ENCODE data around the gene ZNF219. TPM values are rescaled to one million over a fixed set of nuclear protein-coding genes. Genes with fewer than 3 reads are reported as not detected.
"Not testable (repeated sequence)": the region's sequence is repeated elsewhere in the genome, so short reads cannot be mapped to it uniquely, and the experiment has no call there.

The ZNF219 gene
- total RNA-seq, 2 donors from 2014 or later: 43.4 to 59.6 TPM

- TF ChIP-seq, protein P1, sequence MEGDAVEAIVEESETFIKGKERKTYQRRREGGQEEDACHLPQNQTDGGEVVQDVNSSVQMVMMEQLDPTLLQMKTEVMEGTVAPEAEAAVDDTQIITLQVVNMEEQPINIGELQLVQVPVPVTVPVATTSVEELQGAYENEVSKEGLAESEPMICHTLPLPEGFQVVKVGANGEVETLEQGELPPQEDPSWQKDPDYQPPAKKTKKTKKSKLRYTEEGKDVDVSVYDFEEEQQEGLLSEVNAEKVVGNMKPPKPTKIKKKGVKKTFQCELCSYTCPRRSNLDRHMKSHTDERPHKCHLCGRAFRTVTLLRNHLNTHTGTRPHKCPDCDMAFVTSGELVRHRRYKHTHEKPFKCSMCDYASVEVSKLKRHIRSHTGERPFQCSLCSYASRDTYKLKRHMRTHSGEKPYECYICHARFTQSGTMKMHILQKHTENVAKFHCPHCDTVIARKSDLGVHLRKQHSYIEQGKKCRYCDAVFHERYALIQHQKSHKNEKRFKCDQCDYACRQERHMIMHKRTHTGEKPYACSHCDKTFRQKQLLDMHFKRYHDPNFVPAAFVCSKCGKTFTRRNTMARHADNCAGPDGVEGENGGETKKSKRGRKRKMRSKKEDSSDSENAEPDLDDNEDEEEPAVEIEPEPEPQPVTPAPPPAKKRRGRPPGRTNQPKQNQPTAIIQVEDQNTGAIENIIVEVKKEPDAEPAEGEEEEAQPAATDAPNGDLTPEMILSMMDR (conservative IDR thresholded peaks at IDR 0.05): no peak
- Mint-ChIP-seq H3K27me3 (ENCODE audit: insufficient read depth) (peaks cover 25% of the 10 kb centered on the region), H3K27ac (no peak overlapping the region), H3K4me3 (no peak overlapping the region), H3K4me1 (peaks cover 27% of the 10 kb centered on the region), H3K36me3 (ENCODE audit: low read depth) (no peaks in the 10 kb centered on the region), H3K9me3 (no peaks in the 10 kb centered on the region)
- H3K4me3 ChIP-seq (ENCODE audit: low read length): no peak overlapping the region
- no peak overlapping the region for H3K9ac ChIP-seq (ENCODE audit: extremely low read depth, low read length, poor library complexity, severe bottlenecking)
- H3K27ac ChIP-seq (ENCODE audit: low read depth, low read length): no peak overlapping the region
- peaks cover 8% of the 10 kb centered on the region for H3K27me3 ChIP-seq (ENCODE audit: control insufficient read depth, insufficient read depth, low read length, poor library complexity, severe bottlenecking)
- no peak for DNase-seq
- 85 to 96% methylated on average over 4 to 8 of the region's 8 CpGs for WGBS, 2 experiments (ENCODE audit: insufficient coverage in 1 of 2, insufficient read length in 1 of 2)
- no peaks in the 10 kb centered on the region for H3K9me3 ChIP-seq (ENCODE audit: control insufficient read depth, low read length)
- peaks cover 4% of the 10 kb centered on the region for H3K4me1 ChIP-seq (ENCODE audit: control insufficient read depth, insufficient read depth, low read length)
- H3K36me3 ChIP-seq (ENCODE audit: control insufficient read depth, insufficient read depth, low read length): no peaks in the 10 kb centered on the region
Observed at GRCh38 chr14:21042918-21043317, 55.5 kb downstream of the ZNF219 start.

- H3K27ac Mint-ChIP-seq: no peak within 1 kb of the TSS
- WGBS, 2 experiments (ENCODE audit: insufficient coverage in 1 of 2, insufficient read length in 1 of 2): 91 to 93% methylated on average over 4 to 11 of the region's 11 CpGs
- no peaks in the 10 kb centered on the region for H3K9me3 Mint-ChIP-seq
- TF ChIP-seq, protein P1 (conservative IDR thresholded peaks at IDR 0.05): no peak
- Histone ChIP-seq H3K9ac (ENCODE audit: extremely low read depth, low read length, poor library complexity, severe bottlenecking) (no peak within 1 kb of the TSS), H3K27me3 (ENCODE audit: control insufficient read depth, insufficient read depth, low read length, poor library complexity, severe bottlenecking) (peaks cover 8% of the 10 kb centered on the region), H3K27ac (ENCODE audit: low read depth, low read length) (no peak within 1 kb of the TSS), H3K9me3 (ENCODE audit: control insufficient read depth, low read length) (no peaks in the 10 kb centered on the region), H3K4me3 (ENCODE audit: low read length) (no peak within 1 kb of the TSS), H3K36me3 (ENCODE audit: control insufficient read depth, insufficient read depth, low read length) (no peaks in the 10 kb centered on the region), H3K4me1 (ENCODE audit: control insufficient read depth, insufficient read depth, low read length) (peaks cover 4% of the 10 kb centered on the region)
- H3K4me1 Mint-ChIP-seq: peaks cover 27% of the 10 kb centered on the region
- peaks cover 23% of the 10 kb centered on the region for H3K27me3 Mint-ChIP-seq (ENCODE audit: insufficient read depth)
- DNase-seq: no peak
- no peaks in the 10 kb centered on the region for H3K36me3 Mint-ChIP-seq (ENCODE audit: low read depth)
- H3K4me3 Mint-ChIP-seq: no peak within 1 kb of the TSS
Observed at GRCh38 chr14:21041676-21042433, 56.6 kb downstream of the ZNF219 start, which contains the start of gene RNASE7. TSS of gene RNASE7 (plus strand) at chr14:21042362. CDS start at chr14:21042993, 631 bp downstream.

GRCh38 chr14:21040941-21041340, 57.5 kb downstream of the ZNF219 start:
- not testable (repeated sequence) for H3K9ac ChIP-seq (ENCODE audit: extremely low read depth, low read length, poor library complexity, severe bottlenecking); DNase-seq; H3K36me3 Mint-ChIP-seq (ENCODE audit: low read depth); H3K4me1 ChIP-seq (ENCODE audit: control insufficient read depth, insufficient read depth, low read length); H3K4me3 Mint-ChIP-seq; H3K4me3 ChIP-seq (ENCODE audit: low read length); H3K9me3 ChIP-seq (ENCODE audit: control insufficient read depth, low read length); H3K27me3 ChIP-seq (ENCODE audit: control insufficient read depth, insufficient read depth, low read length, poor library complexity, severe bottlenecking); H3K9me3 Mint-ChIP-seq; H3K36me3 ChIP-seq (ENCODE audit: control insufficient read depth, insufficient read depth, low read length); H3K27ac ChIP-seq (ENCODE audit: low read depth, low read length); H3K27ac Mint-ChIP-seq
- 91 to 93% methylated on average over 3 of the region's 3 CpGs for WGBS, 2 experiments (ENCODE audit: insufficient coverage in 1 of 2, insufficient read length in 1 of 2)
- Mint-ChIP-seq H3K27me3 (ENCODE audit: insufficient read depth) (peaks cover 27% of the 10 kb centered on the region), H3K4me1 (peaks cover 27% of the 10 kb centered on the region)

Measured in endodermal cell (in vitro differentiated cells).